Measurements from ENCODE around the gene TARS1.

DNA sequence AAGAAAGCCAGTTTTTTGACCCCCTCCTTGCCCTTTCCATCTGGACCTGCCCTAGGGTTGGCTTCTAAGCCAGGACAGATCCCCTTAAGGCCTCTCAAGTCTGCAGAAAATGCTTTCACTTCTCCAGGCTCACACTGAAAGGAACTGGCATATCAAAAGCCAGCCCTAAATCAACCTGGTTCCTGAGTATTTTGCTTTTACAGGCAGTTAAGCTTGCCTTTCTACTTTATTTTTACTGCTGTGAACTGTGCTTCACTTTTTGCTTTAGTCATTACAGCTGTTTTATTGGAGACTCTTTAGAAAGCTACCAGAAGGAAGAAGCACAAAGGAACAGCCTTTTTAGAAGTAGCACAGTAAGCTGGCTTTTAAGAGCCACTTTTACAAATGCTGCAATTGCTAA is 5.0 kb downstream of the TARS1 start:
- TF ChIP-seq, protein P1, sequence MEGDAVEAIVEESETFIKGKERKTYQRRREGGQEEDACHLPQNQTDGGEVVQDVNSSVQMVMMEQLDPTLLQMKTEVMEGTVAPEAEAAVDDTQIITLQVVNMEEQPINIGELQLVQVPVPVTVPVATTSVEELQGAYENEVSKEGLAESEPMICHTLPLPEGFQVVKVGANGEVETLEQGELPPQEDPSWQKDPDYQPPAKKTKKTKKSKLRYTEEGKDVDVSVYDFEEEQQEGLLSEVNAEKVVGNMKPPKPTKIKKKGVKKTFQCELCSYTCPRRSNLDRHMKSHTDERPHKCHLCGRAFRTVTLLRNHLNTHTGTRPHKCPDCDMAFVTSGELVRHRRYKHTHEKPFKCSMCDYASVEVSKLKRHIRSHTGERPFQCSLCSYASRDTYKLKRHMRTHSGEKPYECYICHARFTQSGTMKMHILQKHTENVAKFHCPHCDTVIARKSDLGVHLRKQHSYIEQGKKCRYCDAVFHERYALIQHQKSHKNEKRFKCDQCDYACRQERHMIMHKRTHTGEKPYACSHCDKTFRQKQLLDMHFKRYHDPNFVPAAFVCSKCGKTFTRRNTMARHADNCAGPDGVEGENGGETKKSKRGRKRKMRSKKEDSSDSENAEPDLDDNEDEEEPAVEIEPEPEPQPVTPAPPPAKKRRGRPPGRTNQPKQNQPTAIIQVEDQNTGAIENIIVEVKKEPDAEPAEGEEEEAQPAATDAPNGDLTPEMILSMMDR (IDR thresholded peaks at IDR 0.05) = no peak
- TF ChIP-seq, protein P2, sequence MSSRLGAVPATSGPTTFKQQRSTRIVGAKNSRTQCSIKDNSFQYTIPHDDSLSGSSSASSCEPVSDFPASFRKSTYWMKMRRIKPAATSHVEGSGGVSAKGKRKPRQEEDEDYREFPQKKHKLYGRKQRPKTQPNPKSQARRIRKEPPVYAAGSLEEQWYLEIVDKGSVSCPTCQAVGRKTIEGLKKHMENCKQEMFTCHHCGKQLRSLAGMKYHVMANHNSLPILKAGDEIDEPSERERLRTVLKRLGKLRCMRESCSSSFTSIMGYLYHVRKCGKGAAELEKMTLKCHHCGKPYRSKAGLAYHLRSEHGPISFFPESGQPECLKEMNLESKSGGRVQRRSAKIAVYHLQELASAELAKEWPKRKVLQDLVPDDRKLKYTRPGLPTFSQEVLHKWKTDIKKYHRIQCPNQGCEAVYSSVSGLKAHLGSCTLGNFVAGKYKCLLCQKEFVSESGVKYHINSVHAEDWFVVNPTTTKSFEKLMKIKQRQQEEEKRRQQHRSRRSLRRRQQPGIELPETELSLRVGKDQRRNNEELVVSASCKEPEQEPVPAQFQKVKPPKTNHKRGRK (CRISPR knock-in tag; IDR thresholded peaks at IDR 0.05; ENCODE audit: borderline replicate concordance) = no peak
- TF ChIP-seq GABPB1 (CRISPR knock-in tag; IDR thresholded peaks at IDR 0.05) = no peak
- TF ChIP-seq, protein P3, sequence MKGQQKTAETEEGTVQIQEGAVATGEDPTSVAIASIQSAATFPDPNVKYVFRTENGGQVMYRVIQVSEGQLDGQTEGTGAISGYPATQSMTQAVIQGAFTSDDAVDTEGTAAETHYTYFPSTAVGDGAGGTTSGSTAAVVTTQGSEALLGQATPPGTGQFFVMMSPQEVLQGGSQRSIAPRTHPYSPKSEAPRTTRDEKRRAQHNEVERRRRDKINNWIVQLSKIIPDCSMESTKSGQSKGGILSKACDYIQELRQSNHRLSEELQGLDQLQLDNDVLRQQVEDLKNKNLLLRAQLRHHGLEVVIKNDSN (CRISPR knock-in tag; IDR thresholded peaks at IDR 0.05) = no peak
- TF ChIP-seq, protein P4, sequence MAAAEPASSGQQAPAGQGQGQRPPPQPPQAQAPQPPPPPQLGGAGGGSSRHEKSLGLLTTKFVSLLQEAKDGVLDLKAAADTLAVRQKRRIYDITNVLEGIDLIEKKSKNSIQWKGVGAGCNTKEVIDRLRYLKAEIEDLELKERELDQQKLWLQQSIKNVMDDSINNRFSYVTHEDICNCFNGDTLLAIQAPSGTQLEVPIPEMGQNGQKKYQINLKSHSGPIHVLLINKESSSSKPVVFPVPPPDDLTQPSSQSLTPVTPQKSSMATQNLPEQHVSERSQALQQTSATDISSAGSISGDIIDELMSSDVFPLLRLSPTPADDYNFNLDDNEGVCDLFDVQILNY (CRISPR knock-in tag; IDR thresholded peaks at IDR 0.05) = no peak

Data from WTC11 (cell line).